ENCODE results near the gene GPC6.

- TF ChIP-seq REST (IDR thresholded peaks at IDR 0.05; ENCODE audit: low read depth) (no peak), POLR2A (IDR thresholded peaks at IDR 0.05; ENCODE audit: borderline replicate concordance, extremely low read depth, insufficient read depth, insufficient read length) (no peak)
These were observed 83.4 kb downstream of the GPC6 start for GRCh38 chr13:93309886-93310523.
